VCaP (cell line): ENCODE data around the gene HPGD.
"Not testable (repeated sequence)": the region's sequence is repeated elsewhere in the genome, so short reads cannot be mapped to it uniquely, and the experiment has no call there.

Experiments used
- H3K27ac ChIP-seq: fragments of 450-650 bp; 2 replicates; pipeline ENCODE4 v1.5.1; 2017
- TF ChIP-seq, protein P1 (sequence below): fragments of 450-650 bp; conservative IDR thresholded peaks from 2 replicates; pipeline ENCODE4 v1.5.1; 2017; ENCODE audit warnings: mild to moderate bottlenecking, moderate library complexity

The HPGD gene

DNA sequence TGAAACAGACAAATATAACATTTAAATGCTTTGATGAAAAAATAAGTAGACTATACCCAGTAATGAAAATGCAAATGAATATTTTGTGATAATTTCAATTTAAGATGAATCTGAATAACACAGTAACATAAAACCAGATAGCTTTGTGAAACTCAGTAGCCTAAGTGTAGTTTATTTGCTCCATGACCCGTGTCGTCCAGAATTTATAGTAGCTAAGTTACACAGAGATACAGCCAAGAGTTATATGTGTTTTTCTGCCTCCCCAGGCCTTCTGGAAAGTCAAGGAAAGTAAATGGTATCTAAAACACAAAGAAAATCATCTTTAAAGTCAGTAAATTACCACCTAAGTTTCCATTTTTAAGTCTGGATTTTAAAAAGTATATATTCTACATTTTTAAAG is 26.7 kb downstream of the HPGD start:
- TF ChIP-seq, protein P1, sequence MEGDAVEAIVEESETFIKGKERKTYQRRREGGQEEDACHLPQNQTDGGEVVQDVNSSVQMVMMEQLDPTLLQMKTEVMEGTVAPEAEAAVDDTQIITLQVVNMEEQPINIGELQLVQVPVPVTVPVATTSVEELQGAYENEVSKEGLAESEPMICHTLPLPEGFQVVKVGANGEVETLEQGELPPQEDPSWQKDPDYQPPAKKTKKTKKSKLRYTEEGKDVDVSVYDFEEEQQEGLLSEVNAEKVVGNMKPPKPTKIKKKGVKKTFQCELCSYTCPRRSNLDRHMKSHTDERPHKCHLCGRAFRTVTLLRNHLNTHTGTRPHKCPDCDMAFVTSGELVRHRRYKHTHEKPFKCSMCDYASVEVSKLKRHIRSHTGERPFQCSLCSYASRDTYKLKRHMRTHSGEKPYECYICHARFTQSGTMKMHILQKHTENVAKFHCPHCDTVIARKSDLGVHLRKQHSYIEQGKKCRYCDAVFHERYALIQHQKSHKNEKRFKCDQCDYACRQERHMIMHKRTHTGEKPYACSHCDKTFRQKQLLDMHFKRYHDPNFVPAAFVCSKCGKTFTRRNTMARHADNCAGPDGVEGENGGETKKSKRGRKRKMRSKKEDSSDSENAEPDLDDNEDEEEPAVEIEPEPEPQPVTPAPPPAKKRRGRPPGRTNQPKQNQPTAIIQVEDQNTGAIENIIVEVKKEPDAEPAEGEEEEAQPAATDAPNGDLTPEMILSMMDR = no peak
- peak overlapping the region; percentile 49 for H3K27ac ChIP-seq

DNA sequence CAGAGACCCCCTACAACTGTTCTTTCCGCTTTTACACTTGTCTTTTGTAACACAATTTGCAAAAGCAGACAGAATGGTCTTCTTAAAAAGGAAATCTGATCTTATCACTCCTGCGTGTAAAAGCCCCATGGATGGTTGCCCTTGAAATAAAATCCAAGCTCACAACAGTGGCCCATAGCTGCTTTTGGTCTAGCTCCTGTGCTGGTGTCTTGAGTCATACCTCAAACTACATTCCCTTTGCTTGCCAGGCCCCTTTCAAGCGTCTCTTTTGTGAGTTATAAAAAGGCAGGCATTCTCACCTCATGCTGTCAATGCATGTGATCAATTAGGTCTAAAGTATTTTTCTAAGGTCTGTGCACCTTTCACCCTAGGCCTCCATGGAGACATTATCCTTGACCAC is 27.6 kb downstream of the HPGD start:
- TF ChIP-seq, protein P1 = no peak
- peak overlapping the region; percentile 49 for H3K27ac ChIP-seq

DNA sequence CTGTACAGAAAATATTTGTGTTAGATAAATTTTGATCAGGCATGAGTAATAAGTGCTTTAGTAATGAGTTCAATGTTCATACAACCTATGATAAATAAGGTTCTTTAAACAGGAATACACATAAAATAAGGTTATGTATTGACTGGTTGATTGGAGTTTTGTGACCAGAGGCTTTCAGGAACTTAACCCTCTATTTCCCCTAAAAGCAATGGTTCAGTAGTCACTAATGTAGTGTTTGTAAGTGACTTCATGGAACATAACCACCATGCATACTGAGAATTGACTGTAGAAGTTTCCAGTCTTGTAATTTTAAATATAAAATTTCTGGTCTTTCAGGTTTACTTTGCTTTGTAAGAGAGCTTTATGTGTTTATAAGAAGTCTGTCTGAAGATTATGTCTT is 28.1 kb downstream of the HPGD start:
- no peak overlapping the region; the same call in 1 of the 2 replicates for H3K27ac ChIP-seq
- TF ChIP-seq, protein P1 = no peak

DNA sequence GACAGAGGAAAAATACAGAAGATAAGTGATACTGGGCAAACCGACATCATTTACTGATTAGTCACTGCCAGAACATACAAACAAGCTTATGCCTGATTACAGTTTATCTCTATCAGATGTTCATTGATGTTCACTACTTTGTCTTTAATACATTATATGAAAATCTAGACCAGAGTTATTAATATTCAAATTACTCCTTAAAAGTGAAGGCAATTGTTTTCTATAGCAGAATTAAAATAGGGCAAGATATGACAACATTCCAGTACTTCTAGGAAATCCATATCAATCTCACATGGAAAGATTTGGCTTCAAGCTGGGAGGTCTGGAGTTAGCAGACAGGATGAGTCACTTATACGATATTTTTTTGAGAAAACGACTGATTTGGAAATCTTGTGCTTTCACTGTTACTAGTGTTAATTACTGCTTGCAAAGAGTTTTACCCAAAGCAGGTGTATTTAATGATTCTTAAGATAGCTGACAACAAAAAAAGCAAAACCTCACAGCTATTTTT is 31.8 kb downstream of the HPGD start:
- no peak overlapping the region for H3K27ac ChIP-seq
- TF ChIP-seq, protein P1 = no peak

DNA sequence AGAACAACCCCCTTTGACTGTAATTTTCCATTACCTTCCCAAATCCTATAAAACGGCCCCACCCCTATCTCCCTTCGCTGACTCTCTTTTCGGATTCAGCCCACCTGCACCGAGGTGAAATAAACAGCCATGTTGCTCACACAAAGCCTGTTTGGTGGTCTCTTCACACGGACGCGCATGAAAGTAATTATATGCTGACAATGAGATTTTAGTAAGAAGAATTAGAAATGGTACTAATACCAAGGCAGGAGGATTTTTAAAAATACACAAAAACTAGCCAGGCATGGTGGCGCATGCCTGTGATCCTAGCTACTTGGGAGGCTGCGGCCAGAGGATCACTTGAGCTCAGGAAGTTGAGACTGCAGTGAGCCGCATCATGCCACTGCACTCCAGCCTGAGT is 33.9 kb downstream of the HPGD start:
- not testable (repeated sequence) for H3K27ac ChIP-seq

DNA sequence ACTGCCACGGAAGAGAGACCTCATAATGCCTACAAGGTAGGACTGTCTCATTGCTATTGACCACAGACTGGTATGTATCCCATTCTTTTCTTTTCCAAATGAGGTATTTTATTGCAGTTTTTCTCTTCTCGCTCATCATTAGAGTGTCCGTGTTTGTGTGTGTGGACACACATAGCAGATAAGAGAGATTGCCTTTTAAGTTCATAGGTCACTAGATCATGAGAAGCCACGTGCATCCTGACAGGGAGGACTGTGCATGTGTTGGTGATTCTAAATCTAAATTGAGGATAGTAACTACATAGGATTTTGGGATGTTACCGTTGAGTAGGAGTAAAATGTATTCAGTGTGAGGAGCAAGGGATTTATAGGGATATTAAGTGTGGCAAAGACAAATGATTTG is 37.3 kb downstream of the HPGD start:
- H3K27ac ChIP-seq = no peak overlapping the region
- TF ChIP-seq, protein P1 = no peak

DNA sequence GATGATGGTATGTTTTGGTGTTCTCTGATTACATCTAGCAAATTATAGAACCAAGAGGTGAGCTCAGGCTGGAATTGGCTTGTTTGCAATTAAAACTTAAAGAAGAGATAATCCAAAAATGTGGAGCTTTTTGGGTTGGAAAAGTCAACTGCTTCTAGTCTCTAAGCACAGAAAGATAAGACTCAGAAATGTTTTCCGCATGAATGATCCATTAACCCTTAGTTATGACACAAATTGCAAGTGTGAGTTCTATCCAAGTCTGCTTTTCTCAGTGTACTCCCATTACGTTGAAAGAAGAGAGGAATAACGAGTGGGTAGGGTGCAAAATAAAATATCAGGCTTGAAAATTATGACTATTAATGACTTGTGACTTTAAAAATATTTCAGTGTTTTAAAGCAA is 38.5 kb downstream of the HPGD start:
- TF ChIP-seq, protein P1 = no peak
- no peak overlapping the region for H3K27ac ChIP-seq

DNA sequence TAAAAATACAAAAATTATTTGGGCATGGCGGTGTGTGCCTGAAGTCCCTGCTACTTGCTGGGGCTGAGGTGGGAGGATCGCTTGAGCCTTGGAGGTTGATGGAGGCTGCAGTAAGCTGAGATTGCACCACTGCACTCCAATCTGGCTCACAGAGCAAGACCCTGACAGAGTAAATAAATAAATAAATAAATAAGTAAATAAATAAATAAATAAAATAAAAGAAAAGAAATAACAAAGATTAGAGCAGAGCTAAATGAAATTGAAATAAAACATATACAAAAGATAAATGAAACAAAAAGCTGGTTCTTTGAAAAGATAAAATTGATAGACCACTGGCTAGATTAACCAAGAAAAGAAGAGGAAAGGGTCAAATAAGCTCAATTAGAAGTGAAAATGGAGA is 43.1 kb downstream of the HPGD start:
- TF ChIP-seq, protein P1 = no peak
- H3K27ac ChIP-seq = no peak overlapping the region
